Fibroblast of pulmonary artery (primary cell): ENCODE results near the gene TSPAN18.

Source experiments
- DNase-seq: peaks from one replicate; pipeline ENCODE4 v3.0.0-alpha.2; 2010; ENCODE audit warnings: low read depth
- H3K4me3 ChIP-seq: replicated peaks from 2 replicates; pipeline ENCODE4 v1.5.1; 2011; ENCODE audit warnings: low read depth, mild to moderate bottlenecking, control low read depth, low read length, moderate library complexity
- TF ChIP-seq, protein P1 (sequence below): IDR thresholded peaks from 2 replicates; pipeline ENCODE4 v1.5.1; 2011; ENCODE audit warnings: mild to moderate bottlenecking, control low read depth, low read length, inconsistent platforms; ENCODE audit errors: missing control alignments

Gene TSPAN18

DNA sequence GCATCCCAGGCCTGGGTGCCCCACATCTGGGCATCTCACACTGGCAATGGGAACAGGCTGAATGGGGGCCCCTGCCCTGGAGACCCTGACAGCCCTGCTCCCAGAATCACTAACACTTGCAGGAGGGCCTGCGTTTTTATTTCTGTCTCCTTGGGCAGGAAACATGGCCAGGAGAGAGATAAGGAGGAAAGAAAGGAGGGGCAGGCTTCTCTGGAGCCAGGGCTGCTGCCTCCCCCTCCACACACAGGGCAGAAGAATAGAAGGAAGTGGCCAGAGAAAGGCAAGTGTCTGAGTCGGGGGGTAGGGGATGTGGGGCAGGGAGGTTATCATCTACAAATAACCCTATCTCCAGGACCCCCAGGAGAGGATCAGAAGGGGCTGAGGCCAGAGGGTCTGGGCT is 25.5 kb upstream of the TSPAN18 start:
- TF ChIP-seq, protein P1, sequence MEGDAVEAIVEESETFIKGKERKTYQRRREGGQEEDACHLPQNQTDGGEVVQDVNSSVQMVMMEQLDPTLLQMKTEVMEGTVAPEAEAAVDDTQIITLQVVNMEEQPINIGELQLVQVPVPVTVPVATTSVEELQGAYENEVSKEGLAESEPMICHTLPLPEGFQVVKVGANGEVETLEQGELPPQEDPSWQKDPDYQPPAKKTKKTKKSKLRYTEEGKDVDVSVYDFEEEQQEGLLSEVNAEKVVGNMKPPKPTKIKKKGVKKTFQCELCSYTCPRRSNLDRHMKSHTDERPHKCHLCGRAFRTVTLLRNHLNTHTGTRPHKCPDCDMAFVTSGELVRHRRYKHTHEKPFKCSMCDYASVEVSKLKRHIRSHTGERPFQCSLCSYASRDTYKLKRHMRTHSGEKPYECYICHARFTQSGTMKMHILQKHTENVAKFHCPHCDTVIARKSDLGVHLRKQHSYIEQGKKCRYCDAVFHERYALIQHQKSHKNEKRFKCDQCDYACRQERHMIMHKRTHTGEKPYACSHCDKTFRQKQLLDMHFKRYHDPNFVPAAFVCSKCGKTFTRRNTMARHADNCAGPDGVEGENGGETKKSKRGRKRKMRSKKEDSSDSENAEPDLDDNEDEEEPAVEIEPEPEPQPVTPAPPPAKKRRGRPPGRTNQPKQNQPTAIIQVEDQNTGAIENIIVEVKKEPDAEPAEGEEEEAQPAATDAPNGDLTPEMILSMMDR = no peak
- no peak for DNase-seq
- H3K4me3 ChIP-seq = no peak overlapping the region

DNA sequence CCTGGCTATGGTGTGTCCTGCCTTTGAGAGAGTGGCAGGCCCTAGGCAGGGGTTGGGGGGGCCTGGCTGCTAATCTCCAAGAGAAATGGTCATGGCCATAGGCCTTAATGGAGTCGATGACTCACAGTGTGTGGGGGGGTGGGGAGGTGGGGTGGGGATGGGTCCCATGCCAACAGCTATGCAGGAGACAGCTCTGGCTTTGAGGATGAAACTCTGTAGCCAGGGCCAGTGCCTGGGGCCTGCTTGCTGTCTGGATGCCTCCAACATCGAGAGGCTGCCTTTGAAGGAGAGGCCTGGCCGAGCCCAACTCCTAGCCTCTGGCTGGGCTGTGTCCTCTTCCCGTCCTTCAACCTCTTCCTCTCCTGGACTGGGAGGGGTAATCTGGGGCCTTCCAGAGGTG is 23.9 kb upstream of the TSPAN18 start:
- TF ChIP-seq, protein P1 = no peak
- peak; percentile 24 for DNase-seq
- H3K4me3 ChIP-seq = no peak overlapping the region

DNA sequence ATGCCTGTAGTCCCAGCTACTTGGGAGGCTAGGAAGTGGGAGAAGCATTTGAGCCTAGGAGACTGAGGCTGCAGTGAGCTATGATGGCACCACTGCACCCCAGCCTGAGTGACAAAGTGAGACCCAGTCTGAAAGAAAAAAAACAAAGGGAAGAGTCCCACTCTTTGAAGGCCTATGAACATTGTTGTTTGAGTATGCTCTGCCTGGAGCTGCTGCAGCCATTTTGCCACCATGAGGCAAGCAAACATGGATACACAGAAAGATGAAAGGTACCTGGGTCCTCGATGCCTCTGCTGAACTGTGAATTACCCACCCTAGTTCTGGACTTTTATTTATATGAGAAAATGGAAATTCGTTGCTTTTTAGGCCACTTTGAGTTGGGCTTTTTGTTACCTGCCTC is 19.7 kb upstream of the TSPAN18 start:
- TF ChIP-seq, protein P1 = no peak
- no peak overlapping the region for H3K4me3 ChIP-seq
- DNase-seq = no peak

DNA sequence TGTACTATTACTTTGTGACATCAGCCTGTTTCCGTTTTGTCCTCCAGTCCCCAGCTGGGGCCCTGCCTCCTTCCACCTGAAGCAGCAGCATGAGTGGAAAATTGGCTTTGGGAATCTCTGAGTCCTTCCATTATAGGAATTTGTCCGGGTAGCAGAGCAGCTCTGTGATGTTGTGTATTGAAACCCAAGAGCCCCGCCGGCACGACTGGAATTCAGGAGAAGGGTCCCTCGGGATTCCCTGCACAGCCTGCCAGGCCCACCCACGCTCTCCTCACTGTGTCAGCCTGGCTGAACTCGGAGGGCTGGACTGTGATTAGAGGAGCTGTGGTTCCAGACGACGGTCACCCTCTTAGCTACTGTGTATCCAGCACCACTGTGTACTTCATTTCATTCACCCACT is 18.8 kb upstream of the TSPAN18 start:
- H3K4me3 ChIP-seq = no peak overlapping the region
- TF ChIP-seq, protein P1 = no peak

DNA sequence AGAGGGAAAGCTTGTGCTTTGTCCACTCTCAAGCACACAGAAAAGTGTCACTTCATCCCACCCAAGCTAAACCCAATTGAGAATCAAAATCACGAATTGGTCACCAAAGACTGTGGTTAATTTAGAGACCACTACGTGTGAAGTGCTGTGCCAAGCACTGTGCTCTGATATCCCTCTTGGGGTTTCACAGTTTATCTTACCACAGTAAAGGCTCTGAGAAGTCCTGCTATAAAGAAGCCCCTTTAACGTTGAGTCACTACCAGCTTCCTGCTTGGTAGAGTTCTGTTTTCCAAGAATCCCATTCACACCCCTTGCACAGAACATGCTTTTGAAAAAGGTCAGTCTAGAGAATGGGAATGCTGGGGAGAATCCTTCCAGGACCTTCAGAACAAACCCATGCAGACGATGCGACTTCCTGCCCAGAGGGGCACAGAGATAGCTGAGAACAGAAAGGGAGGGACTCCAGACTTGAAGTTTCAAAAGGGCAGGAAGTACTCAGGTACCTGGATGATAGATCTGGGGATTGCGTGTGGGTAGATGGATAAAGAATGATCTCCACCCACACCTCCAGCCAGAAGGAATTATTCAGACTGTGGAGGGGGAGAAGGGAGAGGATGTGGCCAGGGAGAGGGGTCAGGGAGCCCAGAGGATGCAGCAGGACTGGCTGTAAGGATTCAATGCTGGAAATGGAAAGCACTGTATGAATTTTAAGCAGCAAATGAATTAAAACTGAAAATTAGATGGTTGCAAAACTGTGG is 18.1 kb upstream of the TSPAN18 start:
- DNase-seq = no peak
- TF ChIP-seq, protein P1 = no peak
- no peak overlapping the region for H3K4me3 ChIP-seq

More for the DNA sequence above, 18.8 kb upstream of the TSPAN18 start:
- DNase-seq = peak; percentile 21

DNA sequence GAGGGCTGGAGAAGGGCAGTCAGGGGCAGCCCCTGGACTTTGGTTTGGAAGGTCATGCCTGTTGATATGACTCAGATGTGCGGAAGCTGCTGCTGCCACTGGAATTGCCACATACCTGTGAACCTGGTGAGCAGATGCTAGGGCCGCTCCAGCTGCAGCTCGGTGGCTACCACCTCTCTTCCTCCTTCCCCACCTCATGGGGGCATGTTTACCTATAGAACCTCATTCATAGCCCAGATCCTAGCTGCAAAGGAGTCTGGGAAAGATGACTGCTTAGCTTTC is 17.5 kb upstream of the TSPAN18 start:
- H3K4me3 ChIP-seq = no peak overlapping the region
- TF ChIP-seq, protein P1 = no peak
- no peak for DNase-seq

DNA sequence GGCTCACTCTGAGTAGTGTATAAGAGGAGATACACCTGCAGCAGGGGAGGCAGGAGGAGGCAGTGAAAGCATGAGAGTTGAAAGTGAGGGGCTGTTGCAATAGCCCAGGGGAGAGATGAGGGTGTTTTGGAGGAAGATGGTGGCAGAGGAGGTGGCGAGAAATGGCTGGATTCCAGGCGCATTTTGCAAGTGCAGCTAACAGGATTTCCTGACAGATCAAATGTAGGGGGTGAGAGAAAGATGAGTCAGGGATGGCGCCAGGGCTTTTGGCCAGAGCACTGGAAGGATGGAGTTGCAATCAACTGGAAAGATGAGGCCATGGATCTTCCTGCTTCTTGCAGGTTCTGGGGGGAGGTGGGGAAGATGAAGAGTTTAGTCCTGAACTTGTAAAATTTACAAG is 16.8 kb upstream of the TSPAN18 start:
- TF ChIP-seq, protein P1 = no peak
- no peak overlapping the region for H3K4me3 ChIP-seq
- peak; percentile 66 for DNase-seq
